Endothelial cell of umbilical vein (primary cell): ENCODE data around the gene EMD. TPM values are rescaled to one million over a fixed set of nuclear protein-coding genes. Genes with fewer than 3 reads are reported as not detected.

Experiments
- BruUV-seq: library from RNA; stranded (reverse); fragments of 400-500 nt; replicated peaks from 2 replicates; lab custom pipeline; 2021; lab: Mats Ljungman, UMichigan
- CTCF ChIA-PET: fragments of 300-600, 350-600 bp; sonication (Branson Sonifier 250); formaldehyde crosslinking; loops from one replicate; lab custom pipeline; 2021; ENCODE audit warnings: antibody characterized with exemption, inconsistent platforms; lab: Charles Lee
- POLR2A ChIA-PET: fragments of 300-600, 350-600 bp; sonication (Branson Sonifier 250); formaldehyde crosslinking; loops from one replicate; lab custom pipeline; 2021; ENCODE audit warnings: antibody characterized with exemption, inconsistent platforms; lab: Charles Lee
- DNase-seq: peaks from one replicate; pipeline ENCODE4 v3.0.0-alpha.2; 2011; ENCODE audit warnings: low read depth, low spot score
- FAIRE-seq: peaks from 2 replicates; lab custom pipeline; 2011; peaks lifted over from hg19 to GRCh38; lab: Jason Lieb, UNC
- H2AFZ ChIP-seq: 2 replicates; pipeline ENCODE4 v1.6.0; 2012; ENCODE audit warnings: low read depth, low read length, control low read depth, inconsistent platforms
- H3K27ac ChIP-seq: 2 replicates; pipeline ENCODE4 v1.5.1; 2011; ENCODE audit warnings: low read depth, mild to moderate bottlenecking, control low read depth, low read length, moderate library complexity; ENCODE audit not compliant: insufficient read depth
- H3K27me3 ChIP-seq, 2 experiments: 2 replicates each; pipeline versions ENCODE4 v1.6.0 to v1.6.1; 2011; ENCODE audit warnings: low read length in 2 of 2, mixed read lengths in 1 of 2; ENCODE audit not compliant: control insufficient read depth in 2 of 2, insufficient read depth in 2 of 2
- H3K36me3 ChIP-seq, 2 experiments: 2 replicates in 1 of 2; 3 replicates in 1 of 2; pipeline ENCODE4 v1.5.1; 2011; ENCODE audit warnings: low read length in 2 of 2, mild to moderate bottlenecking in 1 of 2, moderate library complexity in 1 of 2; ENCODE audit not compliant: control insufficient read depth in 2 of 2, insufficient read depth in 2 of 2; ENCODE audit errors: extremely low read depth in 1 of 2
- H3K4me1 ChIP-seq: 3 replicates; pipeline ENCODE4 v1.5.1; 2011; ENCODE audit warnings: mild to moderate bottlenecking, low read length; ENCODE audit not compliant: control insufficient read depth, insufficient read depth; ENCODE audit errors: extremely low read depth
- H3K4me2 ChIP-seq: 2 replicates; pipeline ENCODE4 v1.6.1; 2011; ENCODE audit warnings: low read length, control low read depth, mixed read lengths; ENCODE audit not compliant: insufficient read depth
- H3K4me3 ChIP-seq, 3 experiments: fragments of 200-600 bp in 1 of 3; sonication (generic), shearing (Covaris generic) in 1 of 3; replicated peaks in 1 of 3; 2 replicates each; pipeline ENCODE4 v1.5.1; 2011 to 2016; ENCODE audit warnings: control low read depth in 3 of 3, low read length in 3 of 3, mild to moderate bottlenecking in 2 of 3, inconsistent platforms in 1 of 3, low read depth in 1 of 3, moderate library complexity in 1 of 3; ENCODE audit not compliant: insufficient read depth in 1 of 3
- H3K79me2 ChIP-seq: 2 replicates; pipeline ENCODE4 v1.6.0; 2012; ENCODE audit warnings: low read length, inconsistent platforms; ENCODE audit not compliant: control insufficient read depth, insufficient read depth
- H3K9ac ChIP-seq: replicated peaks from 2 replicates; pipeline ENCODE3; 2011; ENCODE audit warnings: low read length, control low read depth; ENCODE audit not compliant: insufficient read depth; ENCODE audit errors: extremely low read depth
- H3K9me1 ChIP-seq: replicated peaks from 3 replicates; pipeline ENCODE4 v1.6.0; 2011; ENCODE audit warnings: mild to moderate bottlenecking, low read length; ENCODE audit not compliant: control insufficient read depth, insufficient read depth; ENCODE audit errors: extremely low read depth
- H3K9me3 ChIP-seq: replicated peaks from 2 replicates; pipeline ENCODE4 v1.5.1; 2012; ENCODE audit warnings: low read length, inconsistent platforms; ENCODE audit not compliant: control insufficient read depth, insufficient read depth
- H4K20me1 ChIP-seq: replicated peaks from 2 replicates; pipeline ENCODE3; 2011; ENCODE audit warnings: mild to moderate bottlenecking, low read length; ENCODE audit not compliant: control insufficient read depth, insufficient read depth; ENCODE audit errors: extremely low read depth
- JUN ChIP-seq: IDR thresholded peaks from 2 replicates; pipeline ENCODE4 v1.6.1; 2011; ENCODE audit warnings: borderline replicate concordance, low read depth; ENCODE audit not compliant: insufficient read length, insufficient read depth
- MAX ChIP-seq: IDR thresholded peaks from 2 replicates; pipeline ENCODE4 v1.6.1; 2011; ENCODE audit not compliant: insufficient read depth, insufficient read length
- POLR2AphosphoS5 ChIP-seq: IDR thresholded peaks from 2 replicates; pipeline ENCODE4 v1.6.1; 2012; ENCODE audit warnings: low read depth, mild to moderate bottlenecking, control low read depth, low read length, moderate library complexity; ENCODE audit not compliant: insufficient read depth
- dilution Hi-C: fragments of 300-500 bp; cut with MboI; formaldehyde crosslinking; loops from one replicate; pipeline ENCODE4 v1.15.0; 2019; ENCODE audit warnings: low sequenced_read_pairs; ENCODE audit not compliant: extremely low pct_ligation_motif_present
- intact Hi-C: fragments of 100-400 bp; cut with micrococcal nuclease; formaldehyde crosslinking; loops from one replicate; pipeline ENCODE4 v1.10.0; 2022
- polyA plus RNA-seq, 4 experiments: library from polyadenylated mRNA; depleted of rRNA in 3 of 4; stranded (reverse) in 3 of 4; unstranded in 1 of 4; fragments of >200 nt; gene quantifications; 2 replicates each; pipeline versions ENCODE4 v1.2.1 to v1.2.3, GENCODE V29; 2011 to 2012; ENCODE audit warnings: missing spikeins in 1 of 4
- total RNA-seq: library from RNA; stranded (reverse); gene quantifications from 2 replicates; pipeline ENCODE4 v1.2.3, GENCODE V29; 2021

The EMD gene
- total and polyA plus RNA-seq, 2 donors (not counting 3 experiments of a cell fraction or from before 2014, with no cell fraction given), result 50.6 to 76.8 TPM

- POLR2A ChIA-PET, result no interaction called here
- intact Hi-C loops, result no loop called here
- Histone ChIP-seq H3K36me3 (peaks cover 5 to 77% of the 10 kb centered on the region in 2 experiments), H3K9me3 (no peaks in the 10 kb centered on the region), H3K4me1 (no peaks in the 10 kb centered on the region), H3K27me3 (no peaks in the 10 kb centered on the region), H3K4me2 (no peak overlapping the region), H4K20me1 (no peaks in the 10 kb centered on the region), H2AFZ (no peak overlapping the region), H3K9ac (no peak overlapping the region), H3K9me1 (no peaks in the 10 kb centered on the region), H3K79me2 (peaks cover 3% of the 10 kb centered on the region), H3K4me3 (no peak overlapping the region), H3K27ac (no peak overlapping the region)
- no TSS peak for BruUV-seq
- CTCF ChIA-PET, result no interaction called here
- dilution Hi-C loops, result no loop called here
- peak; percentile 23 for TF ChIP-seq POLR2AphosphoS5
- TF ChIP-seq JUN, result no peak
- no peak for FAIRE-seq
- no peak for DNase-seq
Observed at GRCh38 chrX:154351183-154352011, 27.7 kb upstream of the EMD start.

GRCh38 chrX:154352012-154352401 lies 27.1 kb upstream of the EMD start:
- no peak for DNase-seq
- Histone ChIP-seq H4K20me1 (no peaks in the 10 kb centered on the region), H3K36me3 (peaks cover 5 to 83% of the 10 kb centered on the region in 2 experiments), H3K27ac (no peak overlapping the region), H3K4me1 (no peaks in the 10 kb centered on the region), H3K9me3 (no peaks in the 10 kb centered on the region), H2AFZ (no peak overlapping the region), H3K9ac (no peak overlapping the region), H3K4me2 (no peak overlapping the region), H3K9me1 (no peaks in the 10 kb centered on the region), H3K27me3 (no peaks in the 10 kb centered on the region), H3K4me3 (no peak overlapping the region), H3K79me2 (peaks cover 4% of the 10 kb centered on the region)
- ChIA-PET POLR2A (no interaction called here), CTCF (no interaction called here)
- intact Hi-C loops (no loop called here), dilution Hi-C loops (no loop called here)
- no peak for TF ChIP-seq MAX
- no peak for TF ChIP-seq POLR2AphosphoS5
- no peak for FAIRE-seq
- BruUV-seq, result no TSS peak
